Measurements from ENCODE around the gene ARL15. TPM values are rescaled to one million over a fixed set of nuclear protein-coding genes. Genes with fewer than 3 reads are reported as not detected.

The ARL15 gene
- total and polyA plus RNA-seq, 2 of the 8 experiments (the other 6 are each of a cell fraction or from before 2014, with no cell fraction given) = 9.9 to 21.2 TPM

GRCh38 chr5:53963958-53964357 lies 346.4 kb downstream of the ARL15 start:
- Histone ChIP-seq H3K4me3 (ENCODE audit: extremely low read depth in 1 of 4, insufficient read depth in 2 of 4, low read depth in 3 of 4, low read length in 4 of 4) (no peak overlapping the region), H3K18ac (ENCODE audit: extremely low read depth, low read length) (no peak overlapping the region), H3K9me3 (ENCODE audit: insufficient read depth in 2 of 2, low read depth in 1 of 2, low read length in 1 of 2) (no peaks in the 10 kb centered on the region), H3K56ac (replicated peaks; ENCODE audit: insufficient read length, low read depth, low read length) (no peak overlapping the region), H3K23me2 (ENCODE audit: low read depth, low read length) (no peaks in the 10 kb centered on the region; the same call in 1 of the 2 replicates), H2BK120ac (replicated peaks; ENCODE audit: low read depth, low read length) (no peak overlapping the region), H3K79me2 (ENCODE audit: control insufficient read depth in 1 of 2, insufficient read depth in 2 of 2, low read length in 2 of 2) (no peaks in the 10 kb centered on the region), H2BK5ac (ENCODE audit: low read depth, low read length) (no peak overlapping the region), H4K5ac (ENCODE audit: insufficient read length, low read depth, low read length) (no peak overlapping the region), H3K4me1 (replicated peaks in 1 of 4; ENCODE audit: control insufficient read depth in 3 of 4, insufficient read depth in 4 of 4, low read length in 3 of 4) (no peaks in the 10 kb centered on the region), H3K9ac (replicated peaks in 1 of 4; ENCODE audit: extremely low read depth in 1 of 4, low read depth in 3 of 4, low read length in 3 of 4) (no peak overlapping the region), H3K14ac (ENCODE audit: insufficient read length) (no peak overlapping the region), H2AFZ (ENCODE audit: low read length) (no peak overlapping the region), H3K4ac (replicated peaks; ENCODE audit: insufficient read length, low read depth, low read length) (no peak overlapping the region), H3K79me1 (ENCODE audit: low read depth, low read length) (no peaks in the 10 kb centered on the region), H3K36me3 (ENCODE audit: control insufficient read depth in 2 of 4, insufficient read depth in 4 of 4, low read length in 3 of 4) (no peaks in the 10 kb centered on the region), H4K8ac (ENCODE audit: extremely low read depth, insufficient read depth, low read length) (no peak overlapping the region), H2AK5ac (ENCODE audit: low read depth, low read length) (no peak overlapping the region), H3K23ac (ENCODE audit: insufficient read length) (no peak overlapping the region), H2BK12ac (ENCODE audit: low read depth, low read length) (no peak overlapping the region), H2BK15ac (ENCODE audit: low read length) (no peak overlapping the region), H4K20me1 (replicated peaks in 1 of 2; ENCODE audit: control insufficient read depth in 1 of 2, insufficient read depth in 2 of 2, low read length in 2 of 2) (no peaks in the 10 kb centered on the region), H2BK20ac (ENCODE audit: low read length) (no peak overlapping the region), H4K91ac (replicated peaks; ENCODE audit: insufficient read length, low read length) (no peak overlapping the region), H3K4me2 (ENCODE audit: insufficient read depth in 1 of 2, low read depth in 2 of 2, low read length in 2 of 2) (no peak overlapping the region), H3K27ac (ENCODE audit: low read depth, low read length) (no peak overlapping the region), H3K27me3 (replicated peaks in 1 of 4; ENCODE audit: control insufficient read depth in 3 of 4, extremely low read depth in 1 of 4, insufficient read depth in 3 of 4, low read length in 3 of 4) (no peaks in the 10 kb centered on the region)
- DNase-seq (ENCODE audit: low read depth in 1 of 2, low spot score in 2 of 2) (no peak), FAIRE-seq (no peak)
- 94% methylated on average over 1 of the region's 1 CpG; no CpG with 5 or more reads in 1 of the 2 experiments for WGBS, 2 experiments (ENCODE audit: extremely low coverage in 1 of 2, insufficient coverage in 1 of 2, insufficient read length in 1 of 2, insufficient replicate concordance in 2 of 2, low coverage in 1 of 2, low lambda C conversion rate in 2 of 2, missing lambda C conversion rate in 1 of 2)
- POLR2A ChIA-PET (ENCODE audit: partially characterized antibody) = no interaction called here
- CTCF ChIA-PET (ENCODE audit: partially characterized antibody) = interaction anchor here (1.4 kb wide), 1 partner anchor 91 kb away, joined by 4 read pairs; no protein-coding TSS in a partner anchor
- TF ChIP-seq SRF (IDR thresholded peaks at IDR 0.05; ENCODE audit: low read depth, low read length) (no peak), HDAC2 (IDR thresholded peaks at IDR 0.05; ENCODE audit: borderline replicate concordance in 1 of 2, low read depth in 2 of 2, low read length in 2 of 2) (no peak)

Measured in H1 (cell line).